Kidney (tissue), 14 donors: ENCODE measurements around the gene SURF1. TPM values are rescaled to one million over a fixed set of nuclear protein-coding genes. Genes with fewer than 3 reads are reported as not detected.
"Not testable (repeated sequence)": the region's sequence is repeated elsewhere in the genome, so short reads cannot be mapped to it uniquely, and the experiment has no call there.

Experiments used
- DNase-seq, 5 donors: peaks; one replicate each; pipeline ENCODE4 v3.0.0-alpha.2; 2013 to 2020
- FAIRE-seq: peaks from 2 replicates; lab custom pipeline; 2012; peaks lifted over from hg19 to GRCh38; lab: Jason Lieb, UNC
- H3K27ac ChIP-seq, 2 donors: one replicate each; pipeline ENCODE4 v1.7.0; 2013; ENCODE audit warnings: low read depth in 2 of 2, low read length in 2 of 2, inconsistent platforms in 1 of 2
- H3K27me3 ChIP-seq: one replicate; pipeline ENCODE4 v1.7.1; 2013; ENCODE audit warnings: low read length, inconsistent platforms; ENCODE audit not compliant: control insufficient read depth, insufficient read depth
- H3K36me3 ChIP-seq, 3 donors: one replicate each; pipeline versions ENCODE4 v1.7.0 to v1.7.1; 2013; ENCODE audit warnings: low read length in 3 of 3, control low read depth in 1 of 3, inconsistent platforms in 1 of 3; ENCODE audit not compliant: insufficient read depth in 3 of 3, control insufficient read depth in 2 of 3
- H3K4me1 ChIP-seq, 3 donors: one replicate each; pipeline versions ENCODE4 v1.7.0 to v1.7.1; 2013; ENCODE audit warnings: low read length in 3 of 3, inconsistent platforms in 1 of 3, low read depth in 1 of 3; ENCODE audit not compliant: control insufficient read depth in 2 of 3, insufficient read depth in 2 of 3
- H3K4me3 ChIP-seq, 3 donors: one replicate each; pipeline versions ENCODE4 v1.7.0 to v1.8.1; 2013; ENCODE audit warnings: low read length in 3 of 3, control low read depth in 1 of 3, inconsistent platforms in 1 of 3
- H3K9ac ChIP-seq, 3 donors: one replicate each; pipeline versions ENCODE4 v1.7.0 to v1.7.1; 2013; ENCODE audit warnings: low read length in 3 of 3, control low read depth in 1 of 3, inconsistent platforms in 1 of 3
- H3K9me3 ChIP-seq, 3 donors: one replicate each; pipeline versions ENCODE4 v1.7.0 to v1.7.1; 2013; ENCODE audit warnings: low read length in 3 of 3, control low read depth in 1 of 3, inconsistent platforms in 1 of 3; ENCODE audit not compliant: control insufficient read depth in 2 of 3, insufficient read depth in 1 of 3
- intact Hi-C: fragments of 100-400 bp; cut with DNase I; formaldehyde crosslinking; loops from one replicate; pipeline ENCODE4 v1.11.1; 2022
- polyA plus RNA-seq: library from polyadenylated mRNA; stranded (reverse); fragments of 350-450 nt; fragmentation: Illumina TruSeq; extraction: RNeasy Lipid Tissue Mini Kit (QIAGEN cat#74804); gene quantifications from one replicate; pipeline ENCODE4 v1.2.3, GENCODE V29; 2014; ENCODE audit warnings: low read depth, low replicate concordance; ENCODE audit not compliant: insufficient read depth
- total RNA-seq: library from RNA; stranded (reverse); fragmentation: NEBNext Ultra II Directional; extraction: Animal tissue kit (Norgen Biotek cat#: 25700); gene quantifications from one replicate; pipeline ENCODE4 v1.2.1, GENCODE V29; 2021
- TF ChIP-seq, protein P1 (sequence below): IDR thresholded peaks from 3 replicates; pipeline ENCODE4 v1.5.1; 2012; ENCODE audit warnings: mild to moderate bottlenecking, moderate library complexity, borderline replicate concordance; ENCODE audit not compliant: insufficient read depth; ENCODE audit errors: extremely low read depth
- donor health status: control.
- donor health status: control.
- donor health status: control.
- donor health status: control.
- donor health status: control.
- donor health status: DM: yes; HTN: yes; CAD: no.
- donor health status: Normal renal cell carcinoma (clear cell type).

SURF1 gene
- total and polyA plus RNA-seq, 2 donors from 2014 or later: 45.0 to 165 TPM

GRCh38 chr9:133322701-133323100 is 33.6 kb downstream of the SURF1 start:
- Histone ChIP-seq H3K9me3 (no peaks in the 10 kb centered on the region), H3K9ac (no peak overlapping the region), H3K4me1 (no peaks in the 10 kb centered on the region), H3K4me3 (no peak overlapping the region), H3K27ac (no peak overlapping the region), H3K27me3 (no peaks in the 10 kb centered on the region), H3K36me3 (no peaks in the 10 kb centered on the region)
- intact Hi-C loops: no loop called here
- peak in 1 of 5 donors; percentile 31 for DNase-seq
- TF ChIP-seq, protein P1, sequence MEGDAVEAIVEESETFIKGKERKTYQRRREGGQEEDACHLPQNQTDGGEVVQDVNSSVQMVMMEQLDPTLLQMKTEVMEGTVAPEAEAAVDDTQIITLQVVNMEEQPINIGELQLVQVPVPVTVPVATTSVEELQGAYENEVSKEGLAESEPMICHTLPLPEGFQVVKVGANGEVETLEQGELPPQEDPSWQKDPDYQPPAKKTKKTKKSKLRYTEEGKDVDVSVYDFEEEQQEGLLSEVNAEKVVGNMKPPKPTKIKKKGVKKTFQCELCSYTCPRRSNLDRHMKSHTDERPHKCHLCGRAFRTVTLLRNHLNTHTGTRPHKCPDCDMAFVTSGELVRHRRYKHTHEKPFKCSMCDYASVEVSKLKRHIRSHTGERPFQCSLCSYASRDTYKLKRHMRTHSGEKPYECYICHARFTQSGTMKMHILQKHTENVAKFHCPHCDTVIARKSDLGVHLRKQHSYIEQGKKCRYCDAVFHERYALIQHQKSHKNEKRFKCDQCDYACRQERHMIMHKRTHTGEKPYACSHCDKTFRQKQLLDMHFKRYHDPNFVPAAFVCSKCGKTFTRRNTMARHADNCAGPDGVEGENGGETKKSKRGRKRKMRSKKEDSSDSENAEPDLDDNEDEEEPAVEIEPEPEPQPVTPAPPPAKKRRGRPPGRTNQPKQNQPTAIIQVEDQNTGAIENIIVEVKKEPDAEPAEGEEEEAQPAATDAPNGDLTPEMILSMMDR: no peak
- no peak for FAIRE-seq

DNA sequence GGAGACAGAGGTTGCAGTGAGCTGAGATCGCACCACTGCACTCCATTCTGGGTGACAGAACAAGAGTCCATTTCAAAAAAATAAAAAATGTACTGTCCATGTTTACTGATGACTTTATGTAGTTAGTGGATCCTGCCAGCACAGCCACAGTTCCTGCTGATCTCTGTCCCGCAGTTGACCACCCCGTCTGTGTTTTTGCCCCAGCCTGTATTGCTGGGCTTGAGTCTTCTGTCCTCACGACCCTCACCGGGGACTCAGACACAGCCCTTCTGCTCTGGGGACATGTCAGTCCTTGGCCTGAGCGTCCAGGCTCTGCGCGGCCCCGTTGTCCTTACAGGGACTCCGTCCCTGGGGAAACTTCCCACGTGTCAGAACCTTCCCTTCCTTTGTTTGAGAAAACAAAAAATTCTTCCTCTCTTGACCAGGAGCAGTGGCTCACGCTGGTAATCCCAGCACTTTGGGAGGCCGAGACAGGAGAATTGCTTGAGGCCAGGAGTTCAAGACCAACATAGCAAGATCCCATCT is 34.8 kb downstream of the SURF1 start:
- no peak overlapping the region for H3K9ac ChIP-seq
- H3K9me3 ChIP-seq: no peaks in the 10 kb centered on the region
- TF ChIP-seq, protein P1: no peak
- peak in 1 of 5 donors; percentile 37 for DNase-seq
- H3K4me1 ChIP-seq: no peaks in the 10 kb centered on the region
- no peak overlapping the region for H3K27ac ChIP-seq
- no peak for FAIRE-seq
- H3K4me3 ChIP-seq: no peak overlapping the region
- H3K27me3 ChIP-seq: no peaks in the 10 kb centered on the region
- no peaks in the 10 kb centered on the region for H3K36me3 ChIP-seq
- intact Hi-C loops: no loop called here

- intact Hi-C loops: no loop called here
Observed at GRCh38 chr9:133320421-133320881, 35.8 kb downstream of the SURF1 start.

DNA sequence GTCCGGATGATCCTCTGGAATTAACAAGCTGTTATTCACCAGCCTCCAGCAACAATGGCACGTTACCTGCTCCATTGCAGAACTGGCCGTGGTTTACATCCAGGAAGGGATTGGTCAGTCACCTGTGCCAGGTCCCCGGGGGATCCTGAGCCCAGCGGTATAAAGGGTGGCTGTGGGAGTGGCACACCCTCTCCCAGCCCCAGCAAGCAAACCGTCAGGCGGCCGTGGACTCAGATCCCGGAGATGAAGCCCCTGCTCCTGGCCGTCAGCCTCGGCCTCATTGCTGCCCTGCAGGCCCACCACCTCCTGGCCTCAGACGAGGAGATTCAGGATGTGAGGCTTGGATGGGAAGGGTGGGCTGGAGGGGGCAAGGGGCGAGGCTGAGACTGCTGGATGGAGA is 38.7 kb downstream of the SURF1 start:
- H3K27ac ChIP-seq, H3K27me3 ChIP-seq, H3K4me1 ChIP-seq, intact Hi-C loops, H3K9ac ChIP-seq, H3K9me3 ChIP-seq, FAIRE-seq, H3K36me3 ChIP-seq, H3K4me3 ChIP-seq: not testable (repeated sequence)
- peak in 1 of 5 donors; percentile 30 for DNase-seq

More at GRCh38 chr9:133320421-133320881, 35.8 kb downstream of the SURF1 start:
- TF ChIP-seq, protein P1: no peak
- Histone ChIP-seq H3K9ac (no peak overlapping the region), H3K36me3 (no peaks in the 10 kb centered on the region), H3K27ac (no peak overlapping the region), H3K9me3 (no peaks in the 10 kb centered on the region), H3K4me1 (no peaks in the 10 kb centered on the region), H3K27me3 (no peaks in the 10 kb centered on the region), H3K4me3 (no peak overlapping the region)
- FAIRE-seq (no peak), DNase-seq (peak in 1 of 5 donors; percentile 39)
